ENCODE measurements around the gene PRRT4. TPM values are rescaled to one million over a fixed set of nuclear protein-coding genes. Genes with fewer than 3 reads are reported as not detected.

The PRRT4 gene
- total RNA-seq, 1 experiment from 2014 or later: 0.24 TPM

DNA sequence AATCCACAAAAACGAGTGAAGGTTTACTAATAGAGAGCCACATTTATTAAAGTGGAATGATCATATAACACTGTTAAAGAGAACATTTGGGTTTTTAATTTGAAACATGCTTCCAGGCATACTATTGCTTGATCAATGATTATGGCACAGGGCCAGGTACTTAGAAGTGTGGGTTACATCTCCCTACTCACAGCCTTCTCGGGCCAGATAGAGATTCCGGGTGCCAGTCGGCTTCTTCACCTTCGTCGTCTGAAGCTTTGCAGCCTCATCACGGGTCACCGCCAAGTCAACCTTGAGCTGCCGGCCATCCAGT lies 37.2 kb downstream of the PRRT4 start:
- H3K56ac ChIP-seq (ENCODE audit: insufficient read length, low read depth, low read length): no peak overlapping the region
- Mint-ChIP-seq H3K27me3 (ENCODE audit: low read depth) (no peaks in the 10 kb centered on the region), H3K36me3 (ENCODE audit: insufficient read depth in 1 of 3, low read depth in 3 of 3) (peaks cover 29 to 89% (median 73%) of the 10 kb centered on the region in 3 experiments; a peak in 6 of 7 replicates), H3K9me3 (no peaks in the 10 kb centered on the region), H3K4me1 (peaks cover 0 to 3% of the 10 kb centered on the region in 2 experiments; a peak in 1 of 4 replicates), H3K4me3 (no peak overlapping the region), H3K27ac (no peak overlapping the region)
- no peak overlapping the region for H2AK5ac ChIP-seq (ENCODE audit: insufficient read length, low read length)
- H2BK15ac ChIP-seq (ENCODE audit: low read depth, low read length): no peak overlapping the region
- H3K23ac ChIP-seq (ENCODE audit: insufficient read length, low read depth, low read length): no peak overlapping the region
- H4K8ac ChIP-seq (replicated peaks; ENCODE audit: insufficient read length, low read depth, low read length): no peak overlapping the region
- H3K9me3 ChIP-seq (ENCODE audit: control insufficient read depth, low read depth, low read length): no peaks in the 10 kb centered on the region
- H2BK120ac ChIP-seq (ENCODE audit: low read depth, low read length, poor library complexity, severe bottlenecking): no peak overlapping the region
- H2AFZ ChIP-seq (ENCODE audit: low read length): no peak overlapping the region
- no CpG with 5 or more reads among the region's 9 CpGs for WGBS (ENCODE audit: extremely low coverage, insufficient read length, low lambda C conversion rate)
- no peak overlapping the region for H3K4ac ChIP-seq (ENCODE audit: low read depth, low read length)
- no peak overlapping the region for H3K18ac ChIP-seq (ENCODE audit: insufficient read length, low read depth, low read length)
- no peak overlapping the region for H2BK20ac ChIP-seq (ENCODE audit: low read depth, low read length, poor library complexity, severe bottlenecking)
- H3K79me1 ChIP-seq (ENCODE audit: insufficient read depth, low read depth, low read length, poor library complexity, severe bottlenecking): peaks cover 2% of the 10 kb centered on the region
- H3K79me2 ChIP-seq (ENCODE audit: insufficient read depth, low read length): no peaks in the 10 kb centered on the region
- H4K20me1 ChIP-seq (ENCODE audit: control insufficient read depth, insufficient read depth, insufficient read length): no peaks in the 10 kb centered on the region
- H3K9ac ChIP-seq (ENCODE audit: extremely low read depth, insufficient read length, low read length): no peak overlapping the region
- H2BK5ac ChIP-seq (ENCODE audit: insufficient read length, low read length): no peak overlapping the region
- no peaks in the 10 kb centered on the region for H3K27me3 ChIP-seq (ENCODE audit: insufficient read depth, low read length)
- no peak overlapping the region for H3T11ph ChIP-seq (ENCODE audit: low read length)
- H4K5ac ChIP-seq (ENCODE audit: insufficient read length, low read depth, low read length): no peak overlapping the region
- H3K23me2 ChIP-seq (ENCODE audit: insufficient read length, low read depth, low read length, poor library complexity, severe bottlenecking): no peaks in the 10 kb centered on the region
- TF ChIP-seq, protein P1, sequence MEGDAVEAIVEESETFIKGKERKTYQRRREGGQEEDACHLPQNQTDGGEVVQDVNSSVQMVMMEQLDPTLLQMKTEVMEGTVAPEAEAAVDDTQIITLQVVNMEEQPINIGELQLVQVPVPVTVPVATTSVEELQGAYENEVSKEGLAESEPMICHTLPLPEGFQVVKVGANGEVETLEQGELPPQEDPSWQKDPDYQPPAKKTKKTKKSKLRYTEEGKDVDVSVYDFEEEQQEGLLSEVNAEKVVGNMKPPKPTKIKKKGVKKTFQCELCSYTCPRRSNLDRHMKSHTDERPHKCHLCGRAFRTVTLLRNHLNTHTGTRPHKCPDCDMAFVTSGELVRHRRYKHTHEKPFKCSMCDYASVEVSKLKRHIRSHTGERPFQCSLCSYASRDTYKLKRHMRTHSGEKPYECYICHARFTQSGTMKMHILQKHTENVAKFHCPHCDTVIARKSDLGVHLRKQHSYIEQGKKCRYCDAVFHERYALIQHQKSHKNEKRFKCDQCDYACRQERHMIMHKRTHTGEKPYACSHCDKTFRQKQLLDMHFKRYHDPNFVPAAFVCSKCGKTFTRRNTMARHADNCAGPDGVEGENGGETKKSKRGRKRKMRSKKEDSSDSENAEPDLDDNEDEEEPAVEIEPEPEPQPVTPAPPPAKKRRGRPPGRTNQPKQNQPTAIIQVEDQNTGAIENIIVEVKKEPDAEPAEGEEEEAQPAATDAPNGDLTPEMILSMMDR (conservative IDR thresholded peaks at IDR 0.05): no peak
- no peak overlapping the region for H3K14ac ChIP-seq (ENCODE audit: insufficient read depth, low read length)
- no peak overlapping the region for H3K27ac ChIP-seq (ENCODE audit: insufficient read length, low read depth, low read length)
- no peak overlapping the region for H3K4me2 ChIP-seq (ENCODE audit: insufficient read depth, insufficient read length, low read length)
- no peaks in the 10 kb centered on the region for H3K4me1 ChIP-seq (ENCODE audit: insufficient read depth, low read length)
- H4K91ac ChIP-seq (ENCODE audit: insufficient read length, low read depth, low read length): no peak overlapping the region
- no peak for DNase-seq
- H2BK12ac ChIP-seq (ENCODE audit: insufficient read length, low read depth, low read length): no peak overlapping the region

Data from H9 (cell line).